Coronary artery (tissue), 2 donors: ENCODE results near the gene THSD7A.

Source experiments
- DNase-seq: peaks from one replicate; pipeline ENCODE4 v3.0.0-alpha.2; 2017; ENCODE audit warnings: low spot score
- H3K27ac ChIP-seq, 2 donors: fragments of 200-600 bp; sonication (generic); one replicate each; pipeline ENCODE4 v1.5.1; 2016 to 2019
- H3K4me3 ChIP-seq: fragments of 200-600 bp; sonication (generic); 2 replicates; pipeline ENCODE4 v1.5.1; 2016; ENCODE audit warnings: mild to moderate bottlenecking, moderate library complexity
- TF ChIP-seq, protein P1 (sequence below): fragments of 200-600 bp; sonication (generic); IDR thresholded peaks from one replicate; pipeline ENCODE4 v1.5.1; 2019; ENCODE audit warnings: antibody characterized with exemption

THSD7A gene

GRCh38 chr7:11710377-11710776 lies 121.6 kb downstream of the THSD7A start:
- TF ChIP-seq, protein P1, sequence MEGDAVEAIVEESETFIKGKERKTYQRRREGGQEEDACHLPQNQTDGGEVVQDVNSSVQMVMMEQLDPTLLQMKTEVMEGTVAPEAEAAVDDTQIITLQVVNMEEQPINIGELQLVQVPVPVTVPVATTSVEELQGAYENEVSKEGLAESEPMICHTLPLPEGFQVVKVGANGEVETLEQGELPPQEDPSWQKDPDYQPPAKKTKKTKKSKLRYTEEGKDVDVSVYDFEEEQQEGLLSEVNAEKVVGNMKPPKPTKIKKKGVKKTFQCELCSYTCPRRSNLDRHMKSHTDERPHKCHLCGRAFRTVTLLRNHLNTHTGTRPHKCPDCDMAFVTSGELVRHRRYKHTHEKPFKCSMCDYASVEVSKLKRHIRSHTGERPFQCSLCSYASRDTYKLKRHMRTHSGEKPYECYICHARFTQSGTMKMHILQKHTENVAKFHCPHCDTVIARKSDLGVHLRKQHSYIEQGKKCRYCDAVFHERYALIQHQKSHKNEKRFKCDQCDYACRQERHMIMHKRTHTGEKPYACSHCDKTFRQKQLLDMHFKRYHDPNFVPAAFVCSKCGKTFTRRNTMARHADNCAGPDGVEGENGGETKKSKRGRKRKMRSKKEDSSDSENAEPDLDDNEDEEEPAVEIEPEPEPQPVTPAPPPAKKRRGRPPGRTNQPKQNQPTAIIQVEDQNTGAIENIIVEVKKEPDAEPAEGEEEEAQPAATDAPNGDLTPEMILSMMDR: no peak
- no peak overlapping the region for H3K27ac ChIP-seq
- H3K4me3 ChIP-seq: no peak overlapping the region
- no peak for DNase-seq

DNA sequence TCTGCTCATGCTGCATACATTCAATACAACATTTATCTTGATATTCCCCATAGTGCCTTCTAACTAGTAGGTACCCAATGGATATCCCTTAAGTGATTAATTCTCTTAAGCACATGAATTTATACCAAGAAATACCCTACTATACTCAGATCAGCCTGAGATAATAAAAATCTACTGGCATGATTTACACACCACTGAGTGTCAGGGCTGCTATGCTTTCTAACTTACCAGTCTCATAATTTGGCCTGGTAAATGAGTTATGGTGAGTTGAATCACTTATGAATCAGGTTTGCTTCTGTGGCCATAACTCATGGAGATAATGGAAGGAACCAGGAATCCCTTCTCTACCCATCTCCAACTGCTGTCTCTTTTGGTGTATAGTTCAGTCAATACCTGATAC lies 122.8 kb downstream of the THSD7A start:
- Histone ChIP-seq H3K4me3 (no peak overlapping the region), H3K27ac (no peak overlapping the region)
- TF ChIP-seq, protein P1: no peak
- DNase-seq: no peak

- H3K4me3 ChIP-seq: no peak overlapping the region
- H3K27ac ChIP-seq: no peak overlapping the region
- no peak for DNase-seq
- TF ChIP-seq, protein P1: no peak
Measured at GRCh38 chr7:11707606-11708193, 124.3 kb downstream of the THSD7A start.

DNA sequence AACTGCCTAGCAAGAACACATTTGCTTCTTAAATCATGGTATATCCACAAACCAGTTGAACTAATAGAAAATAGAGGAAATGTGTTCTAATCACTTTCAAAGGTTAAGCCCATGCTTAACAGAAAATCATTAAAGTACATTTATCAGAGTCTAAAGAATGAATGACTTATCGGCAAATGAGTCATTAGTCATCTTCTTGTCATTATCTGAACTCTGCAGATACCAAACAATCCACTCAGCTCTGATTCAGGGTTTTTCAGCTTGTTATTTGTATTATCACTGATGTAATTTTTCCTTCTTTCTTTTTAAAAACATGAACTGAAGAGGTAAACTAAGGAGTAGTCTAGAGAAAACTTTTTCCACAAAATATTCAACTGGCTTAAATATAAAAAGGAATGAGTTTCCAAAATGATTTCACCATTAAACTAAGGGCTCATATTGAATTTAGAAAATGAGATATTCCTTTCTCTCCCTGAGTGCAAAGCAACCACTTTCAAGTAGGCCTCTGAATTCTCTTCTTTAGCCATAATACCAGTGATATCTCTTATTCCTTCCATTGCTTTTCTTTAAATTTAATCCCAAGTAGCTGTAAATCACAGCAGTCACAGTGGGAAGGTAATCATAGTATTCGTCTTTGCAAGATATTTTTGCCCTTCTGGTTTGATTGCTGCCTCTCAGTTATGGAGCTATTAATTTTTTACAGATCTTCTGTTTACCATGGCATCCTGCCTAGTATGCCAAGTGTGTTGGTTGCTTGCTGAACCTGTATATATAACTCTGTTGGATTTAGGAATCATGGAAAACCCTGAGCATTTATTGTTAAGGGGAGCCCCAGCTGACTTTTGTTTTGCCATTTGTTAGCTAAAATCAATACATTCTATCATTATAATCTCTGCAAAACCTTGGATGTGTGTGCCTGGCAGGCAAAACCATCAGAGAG lies 125.1 kb downstream of the THSD7A start:
- Histone ChIP-seq H3K4me3 (no peak overlapping the region), H3K27ac (no peak overlapping the region)
- TF ChIP-seq, protein P1: no peak
- no peak for DNase-seq

DNA sequence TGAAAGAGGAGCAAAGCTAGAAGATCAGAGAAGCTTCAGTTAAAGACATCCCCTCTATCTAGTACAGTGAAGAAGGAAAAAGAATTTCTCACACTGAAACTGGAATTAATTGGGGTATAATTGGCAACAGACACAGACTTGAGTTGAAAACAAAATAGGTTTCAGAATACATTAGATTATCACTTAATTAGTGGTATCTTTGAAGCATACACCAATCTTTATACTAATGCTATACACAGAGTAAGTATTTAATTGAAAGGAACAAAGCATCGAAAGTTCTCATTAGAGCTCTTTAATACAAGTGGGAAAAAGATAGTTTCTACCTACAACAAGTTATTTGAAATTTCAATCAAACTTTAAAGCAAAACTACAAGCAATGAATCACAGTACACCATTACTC lies 128.2 kb downstream of the THSD7A start:
- no peak for DNase-seq
- H3K4me3 ChIP-seq: no peak overlapping the region
- H3K27ac ChIP-seq: no peak overlapping the region
- TF ChIP-seq, protein P1: no peak

DNA sequence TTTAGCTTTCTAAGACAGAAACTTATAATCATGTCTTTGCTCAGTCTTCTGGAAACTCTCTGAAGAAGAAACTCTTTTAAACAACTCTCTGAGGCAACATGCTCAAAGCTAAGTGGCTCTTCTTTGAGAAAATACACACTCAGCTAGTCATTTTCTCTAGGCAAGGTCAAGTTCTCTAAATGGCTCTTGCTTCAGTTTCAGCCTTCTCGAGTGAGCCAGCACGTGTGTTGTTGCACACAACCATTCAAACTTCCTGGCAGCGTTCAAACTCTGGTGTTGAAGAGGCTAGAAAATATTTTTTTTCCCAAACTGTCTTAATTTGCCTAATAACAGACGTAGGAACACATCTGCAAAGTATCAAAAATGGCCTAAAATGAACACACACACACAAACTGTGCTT lies 129.1 kb downstream of the THSD7A start:
- no peak for DNase-seq
- TF ChIP-seq, protein P1: no peak
- Histone ChIP-seq H3K4me3 (no peak overlapping the region), H3K27ac (no peak overlapping the region)
